Measurements from ENCODE around the gene ZNF410.

The ZNF410 gene

GRCh38 chr14:73924337-73924736, 37.7 kb downstream of the ZNF410 start:
- no peak for DNase-seq (ENCODE audit: extremely low spot score)
- ChIA-PET CTCF (no interaction called here), POLR2A (no interaction called here)
- no peak for TF ChIP-seq FOXA1 (IDR thresholded peaks at IDR 0.05)
- no peak for TF ChIP-seq CTBP1 (IDR thresholded peaks at IDR 0.05; ENCODE audit: borderline replicate concordance)
- no peak for TF ChIP-seq ARNT (IDR thresholded peaks at IDR 0.05)
- TF ChIP-seq LEF1 (IDR thresholded peaks at IDR 0.05; ENCODE audit: borderline replicate concordance) = no peak
- TF ChIP-seq L3MBTL2 (conservative IDR thresholded peaks at IDR 0.05) = no peak
- no peak for TF ChIP-seq ELF4 (IDR thresholded peaks at IDR 0.05)

DNA sequence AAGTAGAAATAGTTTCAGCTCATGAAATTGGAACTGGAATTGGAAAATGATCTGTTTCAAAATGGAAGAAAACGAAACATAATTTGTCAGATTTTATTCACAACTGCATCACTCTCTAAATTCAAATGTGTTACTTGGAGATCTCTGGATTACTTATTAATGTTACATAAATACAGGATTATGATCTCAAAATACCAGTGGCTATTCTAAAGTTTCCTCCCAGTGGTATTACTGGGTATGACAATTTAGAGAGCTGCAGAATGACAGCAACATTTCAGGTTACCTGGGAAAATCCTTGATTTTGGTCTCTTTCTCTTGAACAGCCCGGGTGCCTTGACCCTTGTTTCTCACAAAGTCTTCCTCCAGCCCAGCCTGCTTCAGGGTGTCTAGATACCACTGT, 49.0 kb downstream of the ZNF410 start:
- peak; percentile 44 for DNase-seq (ENCODE audit: extremely low spot score)
- POLR2A ChIA-PET = interaction anchor here (2.4 kb wide), 1 partner anchor 14 kb away, joined by 9 read pairs; the partner anchor contains the start of genes COQ6 and FAM161B
- TF ChIP-seq FOXK2 (IDR thresholded peaks at IDR 0.05) (no peak), LEF1 (IDR thresholded peaks at IDR 0.05; ENCODE audit: borderline replicate concordance) (no peak), HDGF (IDR thresholded peaks at IDR 0.05; ENCODE audit: borderline replicate concordance) (no peak), NFRKB (IDR thresholded peaks at IDR 0.05) (no peak), FOXA1 (IDR thresholded peaks at IDR 0.05) (no peak), SP1 (IDR thresholded peaks at IDR 0.05) (no peak), SUZ12 (IDR thresholded peaks at IDR 0.05) (no peak), FOXM1 (IDR thresholded peaks at IDR 0.05; ENCODE audit: borderline replicate concordance) (no peak), L3MBTL2 (conservative IDR thresholded peaks at IDR 0.05) (no peak), BHLHE40 (IDR thresholded peaks at IDR 0.05; ENCODE audit: borderline replicate concordance) (no peak), CTBP1 (IDR thresholded peaks at IDR 0.05; ENCODE audit: borderline replicate concordance) (no peak), ELF4 (IDR thresholded peaks at IDR 0.05) (no peak)

DNA sequence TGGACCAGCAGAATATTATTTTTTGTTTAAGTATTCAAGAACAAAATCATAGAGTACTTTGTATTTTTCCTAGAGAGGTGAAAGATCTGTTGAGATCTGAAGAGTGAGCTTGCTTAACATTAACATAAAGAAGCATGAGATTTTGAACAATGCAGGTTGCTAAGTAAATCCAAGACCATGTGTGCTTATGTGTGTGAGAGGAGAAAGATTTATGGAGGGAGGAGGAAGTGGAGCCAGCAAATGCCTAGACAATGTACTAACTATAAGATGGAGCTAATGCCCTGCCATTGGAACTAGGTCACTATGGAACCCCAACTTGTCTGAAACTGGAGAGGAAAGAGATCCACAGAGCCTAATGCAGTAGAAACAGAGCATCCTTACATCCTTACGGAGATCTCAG, 49.9 kb downstream of the ZNF410 start:
- ChIA-PET POLR2A (interaction anchor here (0.6 to 2.4 kb wide), 2 partner anchors 14 to 222 kb away, joined by 3 to 9 read pairs; partner anchors contain the start of genes COQ6 and FAM161B), CTCF (interaction anchor here (0.9 to 1.1 kb wide), 2 partner anchors 14 to 22 kb away, joined by 3 read pairs; partner anchors contain the start of genes COQ6 and FAM161B)
- TF ChIP-seq TARDBP (IDR thresholded peaks at IDR 0.05) (no peak), ELF4 (IDR thresholded peaks at IDR 0.05) (no peak), SUZ12 (IDR thresholded peaks at IDR 0.05) (no peak), FOXA1 (IDR thresholded peaks at IDR 0.05) (no peak), HDGF (IDR thresholded peaks at IDR 0.05; ENCODE audit: borderline replicate concordance) (no peak), FOXM1 (IDR thresholded peaks at IDR 0.05; ENCODE audit: borderline replicate concordance) (no peak), BHLHE40 (IDR thresholded peaks at IDR 0.05; ENCODE audit: borderline replicate concordance) (no peak), LEF1 (IDR thresholded peaks at IDR 0.05; ENCODE audit: borderline replicate concordance) (no peak), NFRKB (IDR thresholded peaks at IDR 0.05) (no peak), FOXK2 (IDR thresholded peaks at IDR 0.05) (no peak), CTBP1 (IDR thresholded peaks at IDR 0.05; ENCODE audit: borderline replicate concordance) (no peak), SP1 (IDR thresholded peaks at IDR 0.05) (no peak), ARNT (IDR thresholded peaks at IDR 0.05) (no peak), L3MBTL2 (conservative IDR thresholded peaks at IDR 0.05) (no peak), ZNF384 (IDR thresholded peaks at IDR 0.05) (no peak)
- TF ChIP-seq, protein P1, sequence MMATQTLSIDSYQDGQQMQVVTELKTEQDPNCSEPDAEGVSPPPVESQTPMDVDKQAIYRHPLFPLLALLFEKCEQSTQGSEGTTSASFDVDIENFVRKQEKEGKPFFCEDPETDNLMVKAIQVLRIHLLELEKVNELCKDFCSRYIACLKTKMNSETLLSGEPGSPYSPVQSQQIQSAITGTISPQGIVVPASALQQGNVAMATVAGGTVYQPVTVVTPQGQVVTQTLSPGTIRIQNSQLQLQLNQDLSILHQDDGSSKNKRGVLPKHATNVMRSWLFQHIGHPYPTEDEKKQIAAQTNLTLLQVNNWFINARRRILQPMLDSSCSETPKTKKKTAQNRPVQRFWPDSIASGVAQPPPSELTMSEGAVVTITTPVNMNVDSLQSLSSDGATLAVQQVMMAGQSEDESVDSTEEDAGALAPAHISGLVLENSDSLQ (IDR thresholded peaks at IDR 0.05) = no peak
- DNase-seq (ENCODE audit: extremely low spot score) = no peak

More for the DNA sequence above, 49.0 kb downstream of the ZNF410 start:
- CTCF ChIA-PET = interaction anchor here (0.6 to 1.2 kb wide), 5 partner anchors 8 to 24 kb away, joined by 3 to 4 read pairs (median 3); partner anchors contain the start of genes COQ6 and FAM161B

GRCh38 chr14:73937012-73937411, 50.4 kb downstream of the ZNF410 start:
- no peak for DNase-seq (ENCODE audit: extremely low spot score)
- TF ChIP-seq, protein P1 (IDR thresholded peaks at IDR 0.05) = no peak
- TF ChIP-seq HDGF (IDR thresholded peaks at IDR 0.05; ENCODE audit: borderline replicate concordance) (no peak), CTBP1 (IDR thresholded peaks at IDR 0.05; ENCODE audit: borderline replicate concordance) (no peak), ZNF384 (IDR thresholded peaks at IDR 0.05) (no peak), TARDBP (IDR thresholded peaks at IDR 0.05) (no peak), SP1 (IDR thresholded peaks at IDR 0.05) (no peak), BHLHE40 (IDR thresholded peaks at IDR 0.05; ENCODE audit: borderline replicate concordance) (no peak), ELF4 (IDR thresholded peaks at IDR 0.05) (no peak), NFRKB (IDR thresholded peaks at IDR 0.05) (no peak), LEF1 (IDR thresholded peaks at IDR 0.05; ENCODE audit: borderline replicate concordance) (no peak), FOXA1 (IDR thresholded peaks at IDR 0.05) (no peak), SUZ12 (IDR thresholded peaks at IDR 0.05) (no peak), ARNT (IDR thresholded peaks at IDR 0.05) (no peak), L3MBTL2 (conservative IDR thresholded peaks at IDR 0.05) (no peak), FOXM1 (IDR thresholded peaks at IDR 0.05; ENCODE audit: borderline replicate concordance) (no peak), FOXK2 (IDR thresholded peaks at IDR 0.05) (no peak)
- CTCF ChIA-PET = no interaction called here
- POLR2A ChIA-PET = interaction anchor here (0.6 to 2.4 kb wide), 2 partner anchors 13 to 222 kb away, joined by 3 to 9 read pairs; partner anchors contain the start of genes COQ6 and FAM161B

- CTCF ChIA-PET = interaction anchor here (0.7 kb wide), 1 partner anchor 16 kb away, joined by 5 read pairs; no protein-coding TSS in a partner anchor
- POLR2A ChIA-PET = no interaction called here
- no peak for DNase-seq (ENCODE audit: extremely low spot score)
- TF ChIP-seq CTBP1 (IDR thresholded peaks at IDR 0.05; ENCODE audit: borderline replicate concordance) = no peak
- no peak for TF ChIP-seq FOXM1 (IDR thresholded peaks at IDR 0.05; ENCODE audit: borderline replicate concordance)
- no peak for TF ChIP-seq FOXA1 (IDR thresholded peaks at IDR 0.05)
- no peak for TF ChIP-seq HDGF (IDR thresholded peaks at IDR 0.05; ENCODE audit: borderline replicate concordance)
- TF ChIP-seq TARDBP (IDR thresholded peaks at IDR 0.05) = no peak
- TF ChIP-seq ZNF384 (IDR thresholded peaks at IDR 0.05) = no peak
- TF ChIP-seq BHLHE40 (IDR thresholded peaks at IDR 0.05; ENCODE audit: borderline replicate concordance) = no peak
- TF ChIP-seq ARNT (IDR thresholded peaks at IDR 0.05) = no peak
- TF ChIP-seq, protein P1 (IDR thresholded peaks at IDR 0.05) = no peak
- no peak for TF ChIP-seq SP1 (IDR thresholded peaks at IDR 0.05)
- no peak for TF ChIP-seq ELF4 (IDR thresholded peaks at IDR 0.05)
- no peak for TF ChIP-seq NFRKB (IDR thresholded peaks at IDR 0.05)
- no peak for TF ChIP-seq FOXK2 (IDR thresholded peaks at IDR 0.05)
- TF ChIP-seq LEF1 (IDR thresholded peaks at IDR 0.05; ENCODE audit: borderline replicate concordance) = no peak
- no peak for TF ChIP-seq SUZ12 (IDR thresholded peaks at IDR 0.05)
Measured at GRCh38 chr14:73942180-73942579, 55.5 kb downstream of the ZNF410 start.
